H1 (cell line): ENCODE data around the gene PITPNC1. TPM values are rescaled to one million over a fixed set of nuclear protein-coding genes. Genes with fewer than 3 reads are reported as not detected.

ENCODE experiments used
- CTCF ChIA-PET: fragments of 300-600 bp; sonication (Branson Sonifier 250); formaldehyde crosslinking; loops from one replicate; lab custom pipeline; 2021; ENCODE audit not compliant: partially characterized antibody; lab: Charles Lee
- POLR2A ChIA-PET: fragments of 300-600 bp; sonication (Branson Sonifier 250); formaldehyde crosslinking; loops from one replicate; lab custom pipeline; 2021; ENCODE audit warnings: inconsistent platforms; ENCODE audit not compliant: partially characterized antibody; lab: Charles Lee
- DNase-seq, 2 experiments: peaks; one replicate each; pipeline versions ENCODE4 v3.0.0 to v3.0.0-alpha.2; 2010 to 2022; ENCODE audit warnings: low spot score in 2 of 2, low read depth in 1 of 2, mixed read lengths in 1 of 2
- FAIRE-seq: peaks from 2 replicates; lab custom pipeline; 2011; peaks lifted over from hg19 to GRCh38; lab: Jason Lieb, UNC
- H2AFZ ChIP-seq: 2 replicates; pipeline ENCODE4 v1.8.1; 2012; ENCODE audit warnings: low read length, inconsistent platforms
- H2AK5ac ChIP-seq: 2 replicates; pipeline ENCODE4 v1.6.1; 2013; ENCODE audit warnings: low read depth, low read length
- H2BK120ac ChIP-seq: replicated peaks from 2 replicates; pipeline ENCODE3; 2013; ENCODE audit warnings: low read depth, low read length, inconsistent platforms
- H2BK12ac ChIP-seq: 2 replicates; pipeline ENCODE4 v1.6.1; 2013; ENCODE audit warnings: low read depth, low read length
- H2BK15ac ChIP-seq: 2 replicates; pipeline ENCODE4 v1.6.1; 2013; ENCODE audit warnings: low read length
- H2BK20ac ChIP-seq: 2 replicates; pipeline ENCODE4 v1.6.1; 2013; ENCODE audit warnings: low read length
- H2BK5ac ChIP-seq: 2 replicates; pipeline ENCODE4 v1.6.1; 2013; ENCODE audit warnings: low read depth, low read length
- H3K14ac ChIP-seq: 2 replicates; pipeline ENCODE4 v1.6.1; 2013; ENCODE audit warnings: inconsistent platforms; ENCODE audit not compliant: insufficient read length
- H3K18ac ChIP-seq: 2 replicates; pipeline ENCODE4 v1.6.1; 2013; ENCODE audit warnings: low read length; ENCODE audit errors: extremely low read depth
- H3K23ac ChIP-seq: 2 replicates; pipeline ENCODE4 v1.6.1; 2013; ENCODE audit warnings: inconsistent platforms; ENCODE audit not compliant: insufficient read length
- H3K23me2 ChIP-seq: 2 replicates; pipeline ENCODE4 v1.6.1; 2013; ENCODE audit warnings: low read depth, low read length
- H3K27ac ChIP-seq: 2 replicates; pipeline ENCODE4 v1.6.1; 2011; ENCODE audit warnings: low read depth, low read length, inconsistent platforms
- H3K27me3 ChIP-seq, 4 experiments: replicated peaks in 1 of 4; 1 replicate in 1 of 4; 2 replicates in 3 of 4; pipeline versions ENCODE4 v1.6.1 to v1.8.1; 2011 to 2013; ENCODE audit warnings: low read length in 3 of 4, mild to moderate bottlenecking in 3 of 4, inconsistent platforms in 2 of 4, mixed read lengths in 2 of 4, moderate library complexity in 1 of 4; ENCODE audit not compliant: control insufficient read depth in 3 of 4, insufficient read depth in 3 of 4; ENCODE audit errors: extremely low read depth in 1 of 4
- H3K36me3 ChIP-seq, 4 experiments: 2 replicates each; pipeline versions ENCODE4 v1.6.1 to v1.8.1; 2011 to 2013; ENCODE audit warnings: mild to moderate bottlenecking in 4 of 4, low read length in 3 of 4, moderate library complexity in 2 of 4, control low read depth in 1 of 4, inconsistent platforms in 1 of 4; ENCODE audit not compliant: insufficient read depth in 4 of 4, control insufficient read depth in 2 of 4
- H3K4ac ChIP-seq: replicated peaks from 2 replicates; pipeline ENCODE3; 2013; ENCODE audit warnings: low read length, low read depth, mixed read lengths, inconsistent platforms; ENCODE audit not compliant: insufficient read length
- H3K4me1 ChIP-seq, 4 experiments: replicated peaks in 1 of 4; 1 replicate in 1 of 4; 2 replicates in 3 of 4; pipeline versions ENCODE4 v1.6.1 to v1.8.1; 2011 to 2013; ENCODE audit warnings: low read length in 3 of 4, inconsistent platforms in 2 of 4, mixed read lengths in 1 of 4; ENCODE audit not compliant: insufficient read depth in 4 of 4, control insufficient read depth in 3 of 4
- H3K4me2 ChIP-seq, 2 experiments: 2 replicates each; pipeline versions ENCODE4 v1.6.1 to v1.8.1; 2011 to 2013; ENCODE audit warnings: low read depth in 2 of 2, low read length in 2 of 2, control low read depth in 1 of 2, inconsistent platforms in 1 of 2, mild to moderate bottlenecking in 1 of 2; ENCODE audit not compliant: insufficient read depth in 1 of 2
- H3K4me3 ChIP-seq, 4 experiments: fragments of 200-600, 300-600 bp in 1 of 4; sonication (generic), shearing (Covaris generic), sonication (Bioruptor Twin) in 1 of 4; 2 replicates each; pipeline versions ENCODE4 v1.5.1 to v1.8.1; 2011 to 2016; ENCODE audit warnings: low read length in 4 of 4, low read depth in 3 of 4, control low read depth in 2 of 4, inconsistent platforms in 2 of 4, mild to moderate bottlenecking in 2 of 4, mixed read lengths in 1 of 4, moderate library complexity in 1 of 4; ENCODE audit not compliant: insufficient read depth in 2 of 4; ENCODE audit errors: extremely low read depth in 1 of 4
- H3K56ac ChIP-seq: replicated peaks from 2 replicates; pipeline ENCODE3; 2013; ENCODE audit warnings: low read depth, mild to moderate bottlenecking, mixed read lengths, low read length, inconsistent platforms; ENCODE audit not compliant: insufficient read length
- H3K79me1 ChIP-seq: 2 replicates; pipeline ENCODE4 v1.6.1; 2013; ENCODE audit warnings: low read depth, low read length, control low read depth
- H3K79me2 ChIP-seq, 2 experiments: 2 replicates each; pipeline versions ENCODE4 v1.6.1 to v1.8.1; 2012 to 2013; ENCODE audit warnings: low read length in 2 of 2, mild to moderate bottlenecking in 2 of 2, inconsistent platforms in 1 of 2; ENCODE audit not compliant: insufficient read depth in 2 of 2, control insufficient read depth in 1 of 2
- H3K9ac ChIP-seq, 4 experiments: replicated peaks in 1 of 4; 1 replicate in 1 of 4; 2 replicates in 3 of 4; pipeline versions ENCODE4 v1.6.1 to v1.8.1; 2011 to 2013; ENCODE audit warnings: low read depth in 3 of 4, low read length in 3 of 4, control low read depth in 2 of 4, mild to moderate bottlenecking in 2 of 4, moderate library complexity in 2 of 4, inconsistent platforms in 1 of 4; ENCODE audit errors: extremely low read depth in 1 of 4
- H3K9me3 ChIP-seq, 2 experiments: 2 replicates each; pipeline versions ENCODE4 v1.6.1 to v1.8.1; 2012 to 2013; ENCODE audit warnings: mild to moderate bottlenecking in 2 of 2, moderate library complexity in 2 of 2, control low read depth in 1 of 2, inconsistent platforms in 1 of 2, low read depth in 1 of 2, low read length in 1 of 2, mixed read lengths in 1 of 2; ENCODE audit not compliant: insufficient read depth in 2 of 2
- H4K20me1 ChIP-seq, 2 experiments: replicated peaks in 1 of 2; 2 replicates each; pipeline versions ENCODE3 to v1.8.1; 2011 to 2013; ENCODE audit warnings: inconsistent platforms in 2 of 2, low read length in 2 of 2, mild to moderate bottlenecking in 1 of 2; ENCODE audit not compliant: insufficient read depth in 2 of 2, control insufficient read depth in 1 of 2
- H4K5ac ChIP-seq: 2 replicates; pipeline ENCODE4 v1.6.1; 2013; ENCODE audit warnings: low read length, low read depth, mixed read lengths, inconsistent platforms; ENCODE audit not compliant: insufficient read length
- H4K8ac ChIP-seq: 2 replicates; pipeline ENCODE4 v1.8.0; 2013; ENCODE audit warnings: mild to moderate bottlenecking, moderate library complexity, low read length, inconsistent platforms; ENCODE audit not compliant: insufficient read depth; ENCODE audit errors: extremely low read depth
- H4K91ac ChIP-seq: replicated peaks from 2 replicates; pipeline ENCODE3; 2013; ENCODE audit warnings: low read length, mixed read lengths, inconsistent platforms; ENCODE audit not compliant: insufficient read length
- WGBS, 2 experiments: shearing (Covaris generic) in 1 of 2; methylation state at CpG; one replicate each; pipeline versions ENCODE4 v1.1.6 to v1.1.7; 2013 to 2015; ENCODE audit warnings: low lambda C conversion rate in 2 of 2, mixed read lengths in 2 of 2, inconsistent platforms in 1 of 2, low coverage in 1 of 2, missing lambda C conversion rate in 1 of 2; ENCODE audit not compliant: insufficient replicate concordance in 2 of 2, insufficient coverage in 1 of 2, insufficient read length in 1 of 2; ENCODE audit errors: extremely low coverage in 1 of 2, missing lambda C conversion rate in 1 of 2; 5-methylcytosine and 5-hydroxymethylcytosine counted together
- polyA plus RNA-seq, 7 experiments: library from polyadenylated mRNA; depleted of rRNA in 3 of 7; stranded (reverse) in 5 of 7; unstranded in 2 of 7; fragments of >200 nt in 5 of 7; fragments of 200-250 nt in 2 of 7; gene quantifications; 1 replicate in 5 of 7; 2 replicates in 1 of 7; 4 replicates in 1 of 7; pipeline versions ENCODE4 v1.2.1 to v1.2.3, GENCODE V29; 2011 to 2013; ENCODE audit warnings: missing spikeins in 2 of 7, mixed read lengths in 2 of 7
- total RNA-seq: library from RNA; stranded (reverse); fragmentation: NEBNext Ultra II Directional; extraction: Animal tissue kit (Norgen Biotek cat#: 25700); gene quantifications from 2 replicates; pipeline ENCODE4 v1.2.1, GENCODE V29; 2021

PITPNC1 gene
- total and polyA plus RNA-seq, 2 of the 8 experiments (the other 6 are each of a cell fraction or from before 2014, with no cell fraction given): 17.6 to 54.7 TPM

DNA sequence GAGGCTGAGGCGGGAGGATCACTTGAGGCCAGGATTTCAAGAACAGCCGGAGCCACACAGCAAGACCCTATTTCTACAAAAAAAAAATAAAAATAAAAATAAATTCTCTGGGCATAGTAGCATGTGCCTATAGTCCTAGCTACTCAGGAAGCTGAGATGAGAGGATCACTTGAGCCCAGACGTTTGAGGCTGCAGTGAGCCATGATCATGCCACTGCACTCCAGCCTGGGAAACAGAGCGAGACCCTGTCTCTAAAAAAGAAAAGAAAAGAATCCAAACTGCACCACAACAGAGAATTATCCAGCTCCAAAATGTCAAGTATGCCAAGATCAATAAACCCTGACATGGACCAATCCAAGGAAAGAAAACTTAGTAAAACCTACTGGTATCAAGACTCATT, 261.8 kb downstream of the PITPNC1 start:
- no peak overlapping the region for H3K4me2 ChIP-seq
- ChIA-PET CTCF (interaction anchor here (0.7 to 1.7 kb wide), 3 partner anchors 13 to 495 kb away, joined by 3 to 4 read pairs (median 4); no protein-coding TSS in a partner anchor), POLR2A (no interaction called here)

More for the DNA sequence above, 261.8 kb downstream of the PITPNC1 start:
- Histone ChIP-seq H3K56ac (no peak overlapping the region), H4K5ac (no peak overlapping the region), H4K91ac (no peak overlapping the region), H3K27ac (no peak overlapping the region), H2AK5ac (no peak overlapping the region), H3K27me3 (no peaks in the 10 kb centered on the region), H3K14ac (no peak overlapping the region), H2BK20ac (no peak overlapping the region), H4K8ac (no peak overlapping the region), H2AFZ (no peak overlapping the region), H3K4ac (no peak overlapping the region), H3K79me1 (no peaks in the 10 kb centered on the region), H3K9me3 (no peaks in the 10 kb centered on the region), H3K4me1 (no peaks in the 10 kb centered on the region), H4K20me1 (no peaks in the 10 kb centered on the region), H2BK120ac (no peak overlapping the region), H2BK5ac (no peak overlapping the region), H3K4me3 (no peak overlapping the region), H3K79me2 (no peaks in the 10 kb centered on the region), H3K36me3 (no peaks in the 10 kb centered on the region), H3K23me2 (no peaks in the 10 kb centered on the region), H2BK12ac (no peak overlapping the region), H3K23ac (no peak overlapping the region), H3K9ac (no peak overlapping the region), H3K18ac (no peak overlapping the region), H2BK15ac (no peak overlapping the region)
- DNase-seq: no peak
- 97% methylated on average over 4 of the region's 4 CpGs; no CpG with 5 or more reads in 1 of the 2 experiments for WGBS, 2 experiments
- FAIRE-seq: no peak
